Spleen (tissue), 11 donors: ENCODE data around the gene FAM47E. TPM values are rescaled to one million over a fixed set of nuclear protein-coding genes. Genes with fewer than 3 reads are reported as not detected.

Experiments
- DNase-seq: peaks from one replicate; pipeline ENCODE4 v3.0.0-alpha.2; 2020
- H3K27ac ChIP-seq, 8 donors: fragments of 200-600 bp; sonication (generic) in 7 of 8; 1 replicate in 4 of 8; 2 replicates in 4 of 8; pipeline versions ENCODE4 v1.5.0 to v1.8.0; 2016 to 2021; ENCODE audit warnings: inconsistent platforms in 4 of 8, mild to moderate bottlenecking in 4 of 8, moderate library complexity in 1 of 8
- H3K27me3 ChIP-seq, 7 donors: fragments of 200-600 bp; sonication (generic) in 6 of 7; replicated peaks in 1 of 7; 1 replicate in 4 of 7; 2 replicates in 3 of 7; pipeline versions ENCODE4 v1.5.0 to v1.8.0; 2016 to 2021; ENCODE audit warnings: inconsistent platforms in 3 of 7, mild to moderate bottlenecking in 1 of 7
- H3K36me3 ChIP-seq, 6 donors: fragments of 200-600 bp; sonication (generic) in 5 of 6; 1 replicate in 4 of 6; 2 replicates in 2 of 6; pipeline versions ENCODE4 v1.5.0 to v1.8.0; 2016 to 2021; ENCODE audit warnings: inconsistent platforms in 2 of 6
- H3K4me1 ChIP-seq, 6 donors: fragments of 200-600 bp; sonication (generic) in 5 of 6; 1 replicate in 3 of 6; 2 replicates in 3 of 6; pipeline versions ENCODE4 v1.5.0 to v1.8.0; 2016 to 2021; ENCODE audit warnings: inconsistent platforms in 3 of 6
- H3K4me3 ChIP-seq, 8 donors: fragments of 200-600 bp; sonication (generic) in 7 of 8; 1 replicate in 4 of 8; 2 replicates in 4 of 8; pipeline versions ENCODE4 v1.5.0 to v1.8.0; 2016 to 2021; ENCODE audit warnings: inconsistent platforms in 4 of 8, mild to moderate bottlenecking in 4 of 8, moderate library complexity in 2 of 8
- H3K9me3 ChIP-seq, 8 donors: fragments of 200-600 bp; sonication (generic) in 7 of 8; 1 replicate in 4 of 8; 2 replicates in 4 of 8; pipeline versions ENCODE4 v1.5.0 to v1.8.0; 2016 to 2021; ENCODE audit warnings: inconsistent platforms in 4 of 8
- CTCF ChIP-seq, 11 experiments: fragments of 200-600 bp in 7 of 11; fragments of 450-650 bp in 4 of 11; sonication (generic) in 4 of 11; IDR thresholded peaks in 8 of 11; conservative IDR thresholded peaks in 3 of 11; 1 replicate in 7 of 11; 2 replicates in 4 of 11; pipeline versions ENCODE4 v1.4.0 to v1.8.0; 2016 to 2021; ENCODE audit warnings: antibody characterized with exemption in 11 of 11, inconsistent platforms in 4 of 11, mild to moderate bottlenecking in 1 of 11
- POLR2A ChIP-seq, 3 donors: fragments of 450-650 bp; IDR thresholded peaks; one replicate each; pipeline ENCODE4 v1.5.1; 2017; ENCODE audit warnings: antibody characterized with exemption in 3 of 3, mild to moderate bottlenecking in 1 of 3
- POLR2AphosphoS5 ChIP-seq, 3 donors: sonication (generic); formaldehyde crosslinking; IDR thresholded peaks; one replicate each; pipeline ENCODE4 v1.5.1; 2017; ENCODE audit warnings: antibody characterized with exemption in 3 of 3
- WGBS, 5 donors: extraction: QIAGEN DNeasy Blood & Tissue Kit in 3 of 5; methylation state at CpG; one replicate each; pipeline versions ENCODE4 v1.1.5 to v1.1.7; 2013 to 2018; 5-methylcytosine and 5-hydroxymethylcytosine counted together
- intact Hi-C: fragments of 100-400 bp; cut with DNase I; formaldehyde crosslinking; loops from one replicate; pipeline ENCODE4 v1.15.0; 2023; ENCODE audit warnings: low total_unique reads
- polyA plus RNA-seq, 3 donors: library from polyadenylated mRNA; stranded (reverse); fragments of 200-250 nt; gene quantifications; one replicate each; pipeline ENCODE4 v1.2.1, GENCODE V29; 2013
- total RNA-seq, 7 donors: library from RNA; depleted of rRNA in 3 of 7; stranded (reverse); fragments of >200 nt in 3 of 7; fragmentation: NEBNext Ultra II Directional in 4 of 7; extraction: Animal tissue kit (Norgen Biotek cat#: 25700) in 4 of 7; gene quantifications; one replicate each; pipeline versions ENCODE4 v1.1.0 to v1.2.1, GENCODE V29; 2016 to 2021
- donor health status: healthy with polysubstance abuse.
- donor health status: DM: no; HTN: no; CAD: no; lungs with moderate emphysema.
- donor health status: DM: no; HTN: no; CAD: no.
- donor health status: Bipolar disorder and iron deficiency.
- donor health status: healthy.
- donor health status: DM: no; HTN: no; CAD: no.
- donor health status: DM: yes; HTN: yes; CAD: no.

The FAM47E gene
- total and polyA plus RNA-seq, 10 donors: 0.66 to 6.2 (median 2.1) TPM

GRCh38 chr4:76316131-76316530, 64.6 kb downstream of the FAM47E start:
- Histone ChIP-seq H3K9me3 (peaks cover 0 to 44% (median 32%) of the 10 kb centered on the region in 8 donors), H3K4me1 (peaks cover 0 to 6% (median 0%) of the 10 kb centered on the region in 6 donors), H3K36me3 (no peaks in the 10 kb centered on the region), H3K4me3 (no peak overlapping the region), H3K27me3 (no peaks in the 10 kb centered on the region), H3K27ac (no peak overlapping the region)
- TF ChIP-seq CTCF (IDR thresholded peaks at IDR 0.05 in 8 of 11, conservative IDR thresholded peaks at IDR 0.05 in 3 of 11): no peak
- no peak for DNase-seq
- 83 to 96% (median 95%) methylated on average over 1 of the region's 1 CpG for WGBS, 5 donors
- intact Hi-C loops: no loop called here

GRCh38 chr4:76322236-76322635, 70.7 kb downstream of the FAM47E start:
- no peak overlapping the region for H3K4me3 ChIP-seq
- WGBS, 5 donors: 52 to 79% (median 69%) methylated on average over 3 of the region's 3 CpGs
- intact Hi-C loops: no loop called here
- no peaks in the 10 kb centered on the region for H3K27me3 ChIP-seq
- DNase-seq: no peak
- H3K9me3 ChIP-seq: peaks cover 5 to 46% (median 43%) of the 10 kb centered on the region in 8 donors
- H3K27ac ChIP-seq: peak overlapping the region in 3 of 8 donors; percentile 37 to 52 (median 38)
- H3K4me1 ChIP-seq: no peaks in the 10 kb centered on the region
- H3K36me3 ChIP-seq: no peaks in the 10 kb centered on the region
- TF ChIP-seq POLR2A (IDR thresholded peaks at IDR 0.05) (no peak), CTCF (IDR thresholded peaks at IDR 0.05 in 8 of 11, conservative IDR thresholded peaks at IDR 0.05 in 3 of 11) (no peak), POLR2AphosphoS5 (IDR thresholded peaks at IDR 0.05) (no peak)

- intact Hi-C loops: no loop called here
- TF ChIP-seq POLR2AphosphoS5 (IDR thresholded peaks at IDR 0.05) (no peak), CTCF (IDR thresholded peaks at IDR 0.05 in 8 of 11, conservative IDR thresholded peaks at IDR 0.05 in 3 of 11) (no peak), POLR2A (IDR thresholded peaks at IDR 0.05) (no peak)
- no peaks in the 10 kb centered on the region for H3K4me1 ChIP-seq
- H3K4me3 ChIP-seq: no peak overlapping the region
- peaks cover 5 to 47% (median 40%) of the 10 kb centered on the region in 8 donors for H3K9me3 ChIP-seq
- DNase-seq: no peak
- H3K27me3 ChIP-seq: no peaks in the 10 kb centered on the region
- H3K27ac ChIP-seq: no peak overlapping the region
- no peaks in the 10 kb centered on the region for H3K36me3 ChIP-seq
Measured at GRCh38 chr4:76325072-76325471, 73.6 kb downstream of the FAM47E start.

GRCh38 chr4:76326515-76326914, 75.0 kb downstream of the FAM47E start:
- TF ChIP-seq POLR2AphosphoS5 (IDR thresholded peaks at IDR 0.05): no peak
- no peak for TF ChIP-seq CTCF (IDR thresholded peaks at IDR 0.05 in 8 of 11, conservative IDR thresholded peaks at IDR 0.05 in 3 of 11)
- no peak for TF ChIP-seq POLR2A (IDR thresholded peaks at IDR 0.05)
- H3K27me3 ChIP-seq: no peaks in the 10 kb centered on the region
- no peaks in the 10 kb centered on the region for H3K36me3 ChIP-seq
- H3K4me1 ChIP-seq: no peaks in the 10 kb centered on the region
- peaks cover 5 to 40% (median 36%) of the 10 kb centered on the region in 8 donors for H3K9me3 ChIP-seq
- no peak overlapping the region for H3K27ac ChIP-seq
- no peak for DNase-seq
- H3K4me3 ChIP-seq: no peak overlapping the region
- intact Hi-C loops: no loop called here

Other genes starting within 250 kb of the FAM47E start
- gene CXCL9, start 244.2 kb upstream of the FAM47E start, total RNA-seq: 10 to 100 TPM in 3 of 7 donors, 1 to 10 TPM in 4; 3.4 to 20.9 (median 6.0) TPM
- 10 to 100 TPM; 22.5 to 25.5 (median 23.9) TPM for gene CXCL9, start 244.2 kb upstream of the FAM47E start, polyA plus RNA-seq
- 10 to 100 TPM in 2 of 7 donors, 1 to 10 TPM in 5; 1.4 to 21.7 (median 7.1) TPM for gene CXCL10, start 228.2 kb upstream of the FAM47E start, total RNA-seq
- 10 to 100 TPM in 2 of 3 donors, 1 to 10 TPM in 1; 6.5 to 23.1 (median 12.5) TPM for gene CXCL10, start 228.2 kb upstream of the FAM47E start, polyA plus RNA-seq
- 1 to 10 TPM; 1.1 to 3.0 (median 2.2) TPM for gene CXCL11, start 215.7 kb upstream of the FAM47E start, total RNA-seq
- gene CXCL11, start 215.7 kb upstream of the FAM47E start, polyA plus RNA-seq: 1 to 10 TPM in 2 of 3 donors, under 1 TPM in 1; 0.96 to 5.4 (median 2.2) TPM
- gene ART3, start 177.0 kb upstream of the FAM47E start, total RNA-seq: 1 to 10 TPM; 1.1 to 5.7 (median 3.4) TPM
- 1 to 10 TPM in 2 of 3 donors, under 1 TPM in 1; 0.91 to 3.1 (median 1.4) TPM for gene ART3, start 177.0 kb upstream of the FAM47E start, polyA plus RNA-seq
- gene NUP54, start 103.3 kb upstream of the FAM47E start, total RNA-seq: 10 to 100 TPM; 26.2 to 43.2 (median 34.5) TPM
- 10 to 100 TPM; 22.8 to 28.9 (median 28.8) TPM for gene NUP54, start 103.3 kb upstream of the FAM47E start, polyA plus RNA-seq
- gene SCARB2, start 37.9 kb upstream of the FAM47E start, total RNA-seq: 100 to 1,000 TPM; 107 to 201 (median 156) TPM
- 10 to 100 TPM; 27.2 to 32.0 (median 28.8) TPM for gene SCARB2, start 37.9 kb upstream of the FAM47E start, polyA plus RNA-seq
- 1 to 10 TPM in 6 of 7 donors, under 1 TPM in 1; 0.79 to 3.1 (median 2.1) TPM for gene STBD1, start 55.0 kb downstream of the FAM47E start, total RNA-seq
- gene STBD1, start 55.0 kb downstream of the FAM47E start, polyA plus RNA-seq: under 1 TPM; 0.26 to 0.29 (median 0.26) TPM
- gene CCDC158, start 169.4 kb downstream of the FAM47E start, total RNA-seq: under 1 TPM in 5 of 7 donors, not detected in 2; 0.10 to 0.24 (median 0.20) TPM
- under 1 TPM in 1 of 3 donors, not detected in 2; 0.02 TPM for gene CCDC158, start 169.4 kb downstream of the FAM47E start, polyA plus RNA-seq
- 10 to 100 TPM in 4 of 7 donors, 1 to 10 TPM in 3; 6.9 to 23.9 (median 11.8) TPM for gene SHROOM3, start 183.5 kb downstream of the FAM47E start, total RNA-seq
- 1 to 10 TPM in 1 of 3 donors, under 1 TPM in 2; 0.37 to 1.2 (median 0.44) TPM for gene SHROOM3, start 183.5 kb downstream of the FAM47E start, polyA plus RNA-seq